ENCODE data around the gene REV3L. TPM values are rescaled to one million over a fixed set of nuclear protein-coding genes. Genes with fewer than 3 reads are reported as not detected.
"Not testable (repeated sequence)": the region's sequence is repeated elsewhere in the genome, so short reads cannot be mapped to it uniquely, and the experiment has no call there.

REV3L gene
- polyA plus RNA-seq, 1 of the 3 experiments (the other 2 are of a cell fraction) = 7.3 TPM

GRCh38 chr6:111294374-111294967, 188.5 kb downstream of the REV3L start:
- Histone ChIP-seq H3K27ac (ENCODE audit: low read depth in 2 of 2, low read length in 1 of 2) (no peak overlapping the region), H2AFZ (ENCODE audit: low read depth) (no peak overlapping the region), H3K9me3 (no peaks in the 10 kb centered on the region), H3K4me1 (ENCODE audit: control insufficient read depth in 1 of 2, insufficient read depth in 2 of 2, low read depth in 1 of 2, low read length in 1 of 2) (peaks cover 0 to 8% of the 10 kb centered on the region in 2 experiments; a peak in 2 of 4 replicates), H3K79me2 (ENCODE audit: insufficient read depth) (no peaks in the 10 kb centered on the region), H3K9ac (no peak overlapping the region), H3F3A (replicated peaks; ENCODE audit: insufficient read depth) (peaks cover 8% of the 10 kb centered on the region), H3K27me3 (ENCODE audit: insufficient read depth) (no peaks in the 10 kb centered on the region), H4K20me1 (ENCODE audit: insufficient read depth) (no peaks in the 10 kb centered on the region), H3K4me3 (ENCODE audit: low read depth in 2 of 2, low read length in 1 of 2) (no peak overlapping the region), H3K36me3 (replicated peaks in 1 of 2; ENCODE audit: control insufficient read depth in 1 of 2, insufficient read depth in 2 of 2, low read length in 1 of 2) (peaks cover 12 to 16% of the 10 kb centered on the region in 2 experiments), H3K9me2 (no peaks in the 10 kb centered on the region), H3K4me2 (no peak overlapping the region)
- ChIA-PET POLR2A (no interaction called here), CTCF (no interaction called here)
- 91% methylated on average over 7 of the region's 7 CpGs for WGBS (ENCODE audit: low lambda C conversion rate)
- no peak for DNase-seq
- TF ChIP-seq USF2 (IDR thresholded peaks at IDR 0.05; ENCODE audit: borderline replicate concordance, low read depth, low read length) = no peak
- TF ChIP-seq CHD2 (IDR thresholded peaks at IDR 0.05; ENCODE audit: low read length, partially characterized antibody) = no peak
- no peak for TF ChIP-seq REST (IDR thresholded peaks at IDR 0.05; ENCODE audit: low read depth, low read length)
- TF ChIP-seq SMC3 (IDR thresholded peaks at IDR 0.05; ENCODE audit: low read depth, low read length) = no peak
- no peak for TF ChIP-seq MEF2A (IDR thresholded peaks at IDR 0.05; ENCODE audit: borderline replicate concordance, low read depth)
- TF ChIP-seq NFIC (IDR thresholded peaks at IDR 0.05; ENCODE audit: borderline replicate concordance) = no peak
- no peak for TF ChIP-seq FOXM1 (IDR thresholded peaks at IDR 0.05; ENCODE audit: low read depth)

- CTCF ChIA-PET = interaction anchor here (0.6 to 1.6 kb wide), 2 partner anchors 33 to 315 kb away, joined by 3 to 7 read pairs; a partner anchor contains a TSS
- WGBS (ENCODE audit: low lambda C conversion rate) = 76% methylated on average over 5 of the region's 5 CpGs
- peak; percentile 31 for DNase-seq
Measured at GRCh38 chr6:111291336-111292259, 191.4 kb downstream of the REV3L start.

GRCh38 chr6:111290689-111291335, 192.2 kb downstream of the REV3L start:
- H3K27ac ChIP-seq (ENCODE audit: low read depth in 2 of 2, low read length in 1 of 2); H3F3A ChIP-seq (replicated peaks; ENCODE audit: insufficient read depth); H3K9ac ChIP-seq; H3K27me3 ChIP-seq (ENCODE audit: insufficient read depth); POLR2A ChIA-PET; DNase-seq; H3K4me1 ChIP-seq (ENCODE audit: control insufficient read depth in 1 of 2, insufficient read depth in 2 of 2, low read depth in 1 of 2, low read length in 1 of 2); CTCF ChIA-PET; H3K4me3 ChIP-seq (ENCODE audit: low read depth in 2 of 2, low read length in 1 of 2); H3K36me3 ChIP-seq (replicated peaks in 1 of 2; ENCODE audit: control insufficient read depth in 1 of 2, insufficient read depth in 2 of 2, low read length in 1 of 2); H4K20me1 ChIP-seq (ENCODE audit: insufficient read depth); H3K79me2 ChIP-seq (ENCODE audit: insufficient read depth); H3K9me3 ChIP-seq; H3K9me2 ChIP-seq; H3K4me2 ChIP-seq; H2AFZ ChIP-seq (ENCODE audit: low read depth): not testable (repeated sequence)
- WGBS (ENCODE audit: low lambda C conversion rate) = 85% methylated on average over 5 of the region's 5 CpGs

More at GRCh38 chr6:111291336-111292259, 191.4 kb downstream of the REV3L start:
- TF ChIP-seq GATA2 (CRISPR knock-in tag; IDR thresholded peaks at IDR 0.05) = peak; percentile 27; the same call in 1 of the 2 replicates
- TF ChIP-seq ZBTB33 (IDR thresholded peaks at IDR 0.05; ENCODE audit: borderline replicate concordance, low read depth) = no peak
- Histone ChIP-seq H2AFZ (ENCODE audit: low read depth) (no peak overlapping the region), H3K79me2 (ENCODE audit: insufficient read depth) (no peaks in the 10 kb centered on the region), H3F3A (replicated peaks; ENCODE audit: insufficient read depth) (no peaks in the 10 kb centered on the region), H3K36me3 (replicated peaks in 1 of 2; ENCODE audit: control insufficient read depth in 1 of 2, insufficient read depth in 2 of 2, low read length in 1 of 2) (no peaks in the 10 kb centered on the region), H3K4me1 (ENCODE audit: control insufficient read depth in 1 of 2, insufficient read depth in 2 of 2, low read depth in 1 of 2, low read length in 1 of 2) (peaks cover 0 to 8% of the 10 kb centered on the region in 2 experiments; a peak in 2 of 4 replicates), H3K4me2 (no peak overlapping the region), H3K9me2 (no peaks in the 10 kb centered on the region), H3K27me3 (ENCODE audit: insufficient read depth) (no peaks in the 10 kb centered on the region), H3K4me3 (ENCODE audit: low read depth in 2 of 2, low read length in 1 of 2) (no peak overlapping the region), H3K9ac (no peak overlapping the region), H4K20me1 (ENCODE audit: insufficient read depth) (no peaks in the 10 kb centered on the region), H3K27ac (ENCODE audit: low read depth in 2 of 2, low read length in 1 of 2) (no peak overlapping the region; a peak in 1 of 4 replicates), H3K9me3 (no peaks in the 10 kb centered on the region)
- POLR2A ChIA-PET = no interaction called here
